Measurements from ENCODE around the gene LY6G6F.

Gene LY6G6F

GRCh38 chr6:31677955-31678354, 28.7 kb upstream of the LY6G6F start:
- no peak for DNase-seq

DNA sequence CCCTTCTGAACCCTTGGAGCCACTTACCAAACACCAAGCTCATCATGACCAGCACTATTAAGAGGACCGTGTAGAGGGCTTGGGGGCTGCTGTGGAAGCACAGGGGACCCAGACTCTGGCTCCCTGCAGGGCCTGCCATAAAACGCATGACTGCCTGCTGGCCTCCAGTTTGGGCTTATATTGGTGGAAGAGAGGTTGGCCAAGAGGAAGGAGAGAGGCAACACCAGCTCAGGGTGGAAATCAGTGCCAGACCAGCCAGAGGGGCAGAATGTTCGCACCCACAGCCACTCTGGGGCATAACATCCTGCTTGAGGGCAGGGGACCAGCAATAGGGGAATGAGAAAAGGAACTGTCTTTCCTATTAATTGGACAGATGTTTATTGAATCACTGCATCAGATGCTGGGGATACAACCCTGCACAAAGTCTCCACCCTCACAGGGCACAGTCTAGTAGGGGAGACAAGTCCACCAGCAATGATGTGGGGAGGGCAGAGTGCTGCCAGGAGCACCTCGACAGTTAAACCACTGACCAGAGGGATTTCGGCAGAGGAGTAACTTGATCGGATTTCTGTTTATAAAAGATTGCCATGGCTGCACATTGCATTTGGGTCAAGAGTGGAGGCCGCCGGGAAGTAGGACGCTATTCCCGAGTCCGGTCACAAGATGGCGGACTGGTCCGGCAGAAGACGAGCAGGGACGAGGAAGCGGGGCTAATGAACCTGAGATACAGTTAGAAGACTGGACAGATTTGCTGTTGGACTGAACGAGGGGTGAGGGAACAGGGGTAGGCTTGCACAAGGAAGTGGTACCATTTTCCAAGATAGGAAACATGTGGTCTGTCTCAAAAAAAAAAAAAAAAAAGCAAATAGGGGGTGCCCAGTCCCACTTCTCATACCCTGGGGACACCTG, 26.2 kb upstream of the LY6G6F start, which contains the start of gene LY6G5C:
LY6G5C (minus strand) TSS at position 842 of the 909 bp plus-strand sequence; CDS start at position 148, 694 bp downstream.
- peak; percentile 77 for DNase-seq

GRCh38 chr6:31681135-31681671, 25.5 kb upstream of the LY6G6F start:
- DNase-seq = peak; percentile 67

- no peak for DNase-seq
Measured at GRCh38 chr6:31683591-31683990, 23.1 kb upstream of the LY6G6F start.

GRCh38 chr6:31686483-31686882, 20.2 kb upstream of the LY6G6F start:
- no peak for DNase-seq

DNA sequence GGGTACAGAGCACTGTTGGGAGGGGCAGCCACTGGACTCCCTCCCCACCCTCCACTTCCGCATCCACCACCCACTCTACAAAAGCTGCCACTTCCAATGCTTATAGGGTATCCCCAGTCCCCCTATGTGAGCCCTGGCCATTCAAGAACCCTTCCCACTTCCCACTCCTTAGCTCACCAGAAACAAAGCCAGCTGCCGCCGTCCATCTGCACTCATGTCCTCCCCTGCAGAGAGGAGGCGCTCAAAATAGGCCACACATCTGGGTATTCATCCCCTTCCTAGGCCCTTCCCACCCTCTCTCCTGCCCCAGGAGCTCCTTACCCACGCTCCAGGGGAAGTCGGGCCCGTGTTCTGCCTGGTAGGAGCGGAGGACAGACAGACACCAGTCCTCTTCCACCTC, 19.3 kb upstream of the LY6G6F start:
- DNase-seq = no peak

GRCh38 chr6:31687860-31688693, 18.6 kb upstream of the LY6G6F start:
- DNase-seq = no peak

DNA sequence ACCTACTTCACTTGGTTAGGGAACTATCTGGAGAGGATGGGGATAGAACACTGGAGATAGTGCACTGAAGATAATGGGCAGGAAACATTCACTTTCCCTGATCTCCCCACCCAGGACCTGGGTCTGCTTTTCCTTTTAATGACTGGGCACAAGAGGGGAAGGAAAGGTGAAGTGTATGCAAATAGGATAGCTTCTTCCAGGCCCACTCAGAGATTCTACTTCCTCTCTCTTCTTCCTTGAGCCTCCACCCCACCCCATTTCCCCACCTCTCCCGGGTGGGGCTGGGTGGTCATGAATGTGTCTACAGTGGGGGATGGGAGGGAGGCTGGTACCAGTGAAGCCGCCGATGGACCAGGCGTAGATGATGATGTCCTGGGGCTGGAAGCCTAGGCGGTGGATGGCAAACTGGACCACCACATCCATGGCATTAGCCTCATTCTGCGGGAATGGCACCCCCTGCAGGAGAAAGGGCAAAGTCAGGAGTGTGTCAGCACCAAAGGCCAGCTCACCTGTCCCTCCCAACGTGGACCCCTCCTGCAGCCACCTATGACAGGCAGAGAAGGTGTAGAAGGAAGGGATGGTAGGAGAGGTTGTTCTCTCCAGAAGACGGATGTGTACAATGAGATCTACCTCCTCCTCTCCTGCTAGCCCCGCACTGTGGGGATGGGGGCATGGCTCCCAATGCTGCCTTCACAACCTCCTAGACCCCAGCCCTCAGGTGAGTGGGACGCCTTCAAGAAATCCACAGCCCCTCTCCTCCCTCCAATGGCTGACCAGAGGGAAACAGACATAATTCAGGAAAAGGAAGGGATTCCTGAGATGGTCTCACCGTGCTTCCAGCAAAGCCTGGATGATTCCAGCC, 17.2 kb upstream of the LY6G6F start:
- DNase-seq = peak; percentile 19

DNA sequence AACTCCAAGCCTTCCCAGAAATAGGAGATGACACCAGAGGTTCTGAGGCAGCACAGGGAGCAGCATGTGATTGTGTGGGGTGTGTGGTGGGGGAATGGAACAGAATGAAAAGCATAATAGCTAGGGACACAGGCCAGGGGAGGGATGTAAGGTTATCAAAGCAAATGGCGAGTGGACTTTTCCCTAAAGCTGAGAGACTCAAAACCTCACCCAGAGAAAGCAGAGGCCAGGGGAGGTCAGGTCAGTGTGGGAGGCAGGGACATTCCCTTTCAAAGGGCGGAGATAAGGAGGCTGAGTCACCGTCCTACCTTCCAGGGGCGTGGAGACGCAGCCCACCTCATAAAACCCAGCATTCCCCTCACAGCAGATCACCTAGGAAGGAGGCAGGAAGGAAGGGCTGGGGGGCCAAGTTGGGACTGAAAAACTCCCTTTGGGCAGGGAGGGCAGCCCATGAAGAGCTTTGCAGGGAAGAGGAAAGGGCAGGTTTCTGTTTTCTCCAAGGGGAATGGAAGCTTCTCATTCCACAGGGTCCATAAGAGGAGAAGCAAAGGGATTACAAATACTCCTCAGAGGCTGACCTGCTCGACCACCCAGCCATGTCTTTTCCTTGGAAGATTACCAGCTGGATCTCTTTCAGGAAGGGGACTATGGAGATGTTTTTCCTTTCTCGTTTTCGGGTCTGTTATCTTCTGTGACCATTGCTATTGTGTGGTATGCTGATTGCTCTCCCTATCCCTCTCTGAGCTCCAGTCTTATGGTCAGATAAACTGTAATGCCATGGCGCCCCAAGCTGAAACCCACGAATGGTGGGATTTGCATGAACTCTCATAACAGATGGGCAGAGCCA, 16.2 kb upstream of the LY6G6F start:
- DNase-seq = no peak

DNA sequence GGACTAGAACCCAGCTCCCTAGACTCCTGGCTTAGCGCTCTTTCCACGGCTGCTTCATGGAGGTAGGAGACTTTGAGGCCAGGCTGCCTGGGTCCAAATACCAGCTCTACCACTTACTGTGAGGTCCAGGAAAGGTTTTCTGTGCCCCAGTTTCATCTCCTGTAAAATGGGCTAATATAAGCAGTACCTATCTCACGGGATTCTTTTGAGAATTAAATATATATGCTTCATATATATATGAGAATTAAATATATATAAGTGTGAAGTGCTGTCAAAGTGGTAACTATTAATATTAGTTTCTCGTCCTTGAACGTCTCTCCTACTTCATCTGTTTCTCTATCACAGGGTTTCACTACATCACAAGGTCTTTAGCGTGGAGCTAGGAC, 15.6 kb upstream of the LY6G6F start:
- no peak for DNase-seq

- no peak for DNase-seq
Measured at GRCh38 chr6:31691564-31692108, 15.0 kb upstream of the LY6G6F start.

DNA sequence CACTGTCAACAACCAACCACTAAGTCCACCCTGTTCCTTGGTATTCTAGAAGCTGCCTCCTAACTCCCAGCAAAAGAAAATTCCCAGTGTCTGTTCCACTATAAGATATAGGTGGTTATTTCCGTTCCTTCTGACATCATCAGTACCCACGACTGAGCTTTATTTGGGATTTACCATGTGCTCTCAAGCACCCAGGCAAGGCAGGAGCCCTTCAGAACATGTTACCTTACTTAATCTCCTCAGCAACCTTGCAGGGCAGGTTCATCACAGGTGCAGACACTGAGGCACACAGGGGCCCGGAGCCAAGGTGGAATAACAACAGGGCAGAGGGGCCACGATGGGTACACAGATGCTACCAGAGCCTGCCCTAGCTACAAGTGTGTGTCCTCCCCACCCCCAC, 14.3 kb upstream of the LY6G6F start:
- DNase-seq = no peak

GRCh38 chr6:31692886-31693285, 13.8 kb upstream of the LY6G6F start:
- DNase-seq = no peak

- DNase-seq = no peak
Measured at GRCh38 chr6:31693535-31693934, 13.1 kb upstream of the LY6G6F start.

GRCh38 chr6:31697555-31697954, 9.1 kb upstream of the LY6G6F start:
- DNase-seq = no peak

GRCh38 chr6:31700740-31701401, 5.8 kb upstream of the LY6G6F start:
- DNase-seq = no peak

- DNase-seq = no peak
Measured at GRCh38 chr6:31701666-31702404, 4.8 kb upstream of the LY6G6F start.

DNA sequence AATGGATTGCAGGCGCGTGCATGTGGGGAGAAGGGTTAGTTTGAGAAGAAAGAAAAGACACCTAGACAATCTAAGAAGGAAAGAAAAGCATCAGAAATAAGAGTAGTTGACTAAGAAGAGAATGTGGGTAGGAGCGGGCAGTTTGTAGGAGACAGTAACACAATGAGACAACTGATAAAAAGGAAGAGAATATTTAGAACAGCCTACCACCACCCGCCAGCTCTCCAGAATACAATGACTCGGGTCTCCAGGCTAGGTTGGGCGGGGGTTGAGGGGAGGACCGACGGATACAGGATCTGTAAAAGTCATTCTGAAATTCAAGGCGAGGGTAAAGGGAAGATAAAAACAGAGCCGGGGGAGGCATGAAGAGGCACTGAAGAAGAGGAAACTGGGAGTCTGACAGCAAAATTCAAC, 4.3 kb upstream of the LY6G6F start:
- DNase-seq = no peak

DNA sequence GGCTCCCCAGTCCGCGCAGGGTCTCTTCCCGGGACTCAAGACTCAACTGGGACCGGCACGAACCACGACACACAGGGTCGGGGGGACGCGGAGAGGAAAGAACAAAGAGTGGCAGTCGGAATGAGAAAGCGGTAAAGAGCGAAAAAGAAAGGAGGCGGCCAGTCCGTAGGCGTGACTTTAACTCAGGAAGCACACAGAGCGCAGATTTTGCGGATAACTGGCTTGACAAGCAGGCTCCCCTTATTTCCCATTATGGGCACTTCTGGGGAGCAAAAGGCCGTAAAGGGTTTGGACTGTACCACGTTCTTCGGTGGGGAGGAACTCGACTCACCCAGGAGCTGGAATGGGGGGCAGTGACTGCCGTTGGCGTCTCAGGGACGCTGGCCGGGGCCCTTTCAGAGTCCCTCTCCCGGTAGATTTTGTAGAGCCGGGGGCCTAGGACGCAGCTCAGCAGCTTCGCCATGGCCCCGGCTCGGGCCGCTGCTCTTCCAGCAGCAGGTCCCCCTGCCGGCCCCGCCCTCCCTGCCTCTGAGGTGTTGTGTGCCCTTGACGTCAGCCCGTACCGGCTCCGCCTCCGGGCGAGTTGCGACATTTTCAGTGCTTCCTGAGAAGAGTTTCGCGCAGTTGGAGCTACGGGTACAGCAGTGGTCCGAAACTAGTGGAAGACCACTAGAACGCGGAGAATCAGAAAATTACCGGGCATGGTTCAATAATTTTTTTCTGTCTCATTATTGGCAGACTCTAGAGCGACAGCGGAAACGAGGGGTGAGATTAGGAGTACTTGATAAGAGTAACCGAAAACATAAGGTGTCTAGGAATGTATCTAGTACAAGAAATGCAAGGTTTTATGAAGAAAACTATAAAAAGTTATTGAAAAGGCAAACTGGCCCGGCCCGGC, 3.6 kb upstream of the LY6G6F start, which contains the start of gene ABHD16A:
ABHD16A (minus strand) TSS at position 506 of the 898 bp plus-strand sequence; CDS start at position 463, 43 bp downstream.
- DNase-seq = peak; percentile 99
